ENCODE measurements around the gene PAPPA2.

The PAPPA2 gene

GRCh38 chr1:176790786-176791185 is 327.8 kb downstream of the PAPPA2 start:
- no peak for TF ChIP-seq CTCF (IDR thresholded peaks at IDR 0.05; ENCODE audit: insufficient read depth, low read depth, low read length, missing control alignments)
- H3K4me3 ChIP-seq (ENCODE audit: low read length): no peak overlapping the region
- DNase-seq (ENCODE audit: low read depth): no peak

- no peak for TF ChIP-seq CTCF (IDR thresholded peaks at IDR 0.05; ENCODE audit: insufficient read depth, low read depth, low read length, missing control alignments)
- no peak for DNase-seq (ENCODE audit: low read depth)
These were observed 328.9 kb downstream of the PAPPA2 start for GRCh38 chr1:176791906-176792305.

GRCh38 chr1:176794897-176795508 is 332.0 kb downstream of the PAPPA2 start:
- no peak overlapping the region for H3K4me3 ChIP-seq (ENCODE audit: low read length)
- DNase-seq (ENCODE audit: low read depth): no peak
- TF ChIP-seq CTCF (IDR thresholded peaks at IDR 0.05; ENCODE audit: insufficient read depth, low read depth, low read length, missing control alignments): no peak

More at GRCh38 chr1:176791906-176792305, 328.9 kb downstream of the PAPPA2 start:
- no peak overlapping the region for H3K4me3 ChIP-seq (ENCODE audit: low read length)

GRCh38 chr1:176795929-176796328 is 333.0 kb downstream of the PAPPA2 start:
- DNase-seq (ENCODE audit: low read depth): peak; percentile 1
- no peak overlapping the region for H3K4me3 ChIP-seq (ENCODE audit: low read length)
- no peak for TF ChIP-seq CTCF (IDR thresholded peaks at IDR 0.05; ENCODE audit: insufficient read depth, low read depth, low read length, missing control alignments)

- H3K4me3 ChIP-seq (ENCODE audit: low read length): no peak overlapping the region
- no peak for TF ChIP-seq CTCF (IDR thresholded peaks at IDR 0.05; ENCODE audit: insufficient read depth, low read depth, low read length, missing control alignments)
- no peak for DNase-seq (ENCODE audit: low read depth)
These were observed 333.6 kb downstream of the PAPPA2 start for GRCh38 chr1:176796583-176796982.

GRCh38 chr1:176799327-176799726 is 336.4 kb downstream of the PAPPA2 start:
- H3K4me3 ChIP-seq (ENCODE audit: low read length): no peak overlapping the region
- no peak for TF ChIP-seq CTCF (IDR thresholded peaks at IDR 0.05; ENCODE audit: insufficient read depth, low read depth, low read length, missing control alignments)
- DNase-seq (ENCODE audit: low read depth): no peak

- no peak overlapping the region for H3K4me3 ChIP-seq (ENCODE audit: low read length)
- TF ChIP-seq CTCF (IDR thresholded peaks at IDR 0.05; ENCODE audit: insufficient read depth, low read depth, low read length, missing control alignments): no peak
- no peak for DNase-seq (ENCODE audit: low read depth)
These were observed 338.1 kb downstream of the PAPPA2 start for GRCh38 chr1:176800978-176801513.

Data from epithelial cell of esophagus (primary cell).